Fibroblast of pulmonary artery (primary cell): ENCODE results near the gene GSS.

Experiments used
- DNase-seq: peaks from one replicate; pipeline ENCODE4 v3.0.0-alpha.2; 2010; ENCODE audit warnings: low read depth
- H3K4me3 ChIP-seq: replicated peaks from 2 replicates; pipeline ENCODE4 v1.5.1; 2011; ENCODE audit warnings: low read depth, mild to moderate bottlenecking, control low read depth, low read length, moderate library complexity
- TF ChIP-seq, protein P1 (sequence below): IDR thresholded peaks from 2 replicates; pipeline ENCODE4 v1.5.1; 2011; ENCODE audit warnings: mild to moderate bottlenecking, control low read depth, low read length, inconsistent platforms; ENCODE audit errors: missing control alignments

Gene GSS

DNA sequence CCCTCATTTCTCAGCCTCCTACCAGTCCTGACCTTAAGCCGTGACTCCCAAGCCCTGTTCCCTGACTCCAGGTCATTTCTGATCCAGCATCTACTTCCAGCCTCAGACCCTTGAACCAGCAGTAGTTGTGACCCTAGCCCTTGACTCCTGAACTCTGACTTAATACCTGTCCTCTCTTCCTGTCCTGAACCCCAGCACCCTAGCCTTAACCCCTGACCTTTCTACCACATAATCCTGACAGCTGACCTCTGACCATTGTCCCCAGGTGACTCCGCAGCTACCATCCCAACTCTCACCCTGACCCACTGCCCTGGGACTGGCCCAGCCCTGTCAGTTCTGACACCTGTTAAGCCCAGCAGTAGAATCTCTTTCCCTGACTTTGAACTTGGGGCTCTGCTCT, 42.2 kb upstream of the GSS start:
- H3K4me3 ChIP-seq: no peak overlapping the region
- TF ChIP-seq, protein P1, sequence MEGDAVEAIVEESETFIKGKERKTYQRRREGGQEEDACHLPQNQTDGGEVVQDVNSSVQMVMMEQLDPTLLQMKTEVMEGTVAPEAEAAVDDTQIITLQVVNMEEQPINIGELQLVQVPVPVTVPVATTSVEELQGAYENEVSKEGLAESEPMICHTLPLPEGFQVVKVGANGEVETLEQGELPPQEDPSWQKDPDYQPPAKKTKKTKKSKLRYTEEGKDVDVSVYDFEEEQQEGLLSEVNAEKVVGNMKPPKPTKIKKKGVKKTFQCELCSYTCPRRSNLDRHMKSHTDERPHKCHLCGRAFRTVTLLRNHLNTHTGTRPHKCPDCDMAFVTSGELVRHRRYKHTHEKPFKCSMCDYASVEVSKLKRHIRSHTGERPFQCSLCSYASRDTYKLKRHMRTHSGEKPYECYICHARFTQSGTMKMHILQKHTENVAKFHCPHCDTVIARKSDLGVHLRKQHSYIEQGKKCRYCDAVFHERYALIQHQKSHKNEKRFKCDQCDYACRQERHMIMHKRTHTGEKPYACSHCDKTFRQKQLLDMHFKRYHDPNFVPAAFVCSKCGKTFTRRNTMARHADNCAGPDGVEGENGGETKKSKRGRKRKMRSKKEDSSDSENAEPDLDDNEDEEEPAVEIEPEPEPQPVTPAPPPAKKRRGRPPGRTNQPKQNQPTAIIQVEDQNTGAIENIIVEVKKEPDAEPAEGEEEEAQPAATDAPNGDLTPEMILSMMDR: no peak

DNA sequence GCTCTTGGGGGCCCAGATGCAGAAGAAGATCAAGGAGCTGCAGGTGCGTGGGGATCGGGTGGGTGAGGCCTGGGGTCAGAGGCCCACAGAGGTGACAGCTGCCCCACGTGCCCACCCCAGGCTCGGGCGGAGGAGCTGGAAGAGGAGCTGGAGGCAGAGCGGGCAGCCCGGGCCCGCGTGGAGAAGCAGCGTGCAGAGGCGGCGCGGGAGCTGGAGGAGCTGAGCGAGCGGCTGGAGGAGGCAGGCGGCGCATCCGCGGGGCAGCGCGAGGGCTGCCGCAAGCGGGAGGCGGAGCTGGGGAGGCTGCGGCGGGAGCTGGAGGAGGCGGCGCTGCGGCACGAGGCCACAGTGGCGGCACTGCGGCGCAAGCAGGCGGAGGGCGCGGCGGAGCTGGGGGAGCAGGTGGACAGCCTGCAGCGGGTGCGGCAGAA, 41.5 kb upstream of the GSS start:
- no peak overlapping the region for H3K4me3 ChIP-seq
- DNase-seq: no peak
- TF ChIP-seq, protein P1: no peak

More for the DNA sequence above, 42.2 kb upstream of the GSS start:
- DNase-seq: no peak

DNA sequence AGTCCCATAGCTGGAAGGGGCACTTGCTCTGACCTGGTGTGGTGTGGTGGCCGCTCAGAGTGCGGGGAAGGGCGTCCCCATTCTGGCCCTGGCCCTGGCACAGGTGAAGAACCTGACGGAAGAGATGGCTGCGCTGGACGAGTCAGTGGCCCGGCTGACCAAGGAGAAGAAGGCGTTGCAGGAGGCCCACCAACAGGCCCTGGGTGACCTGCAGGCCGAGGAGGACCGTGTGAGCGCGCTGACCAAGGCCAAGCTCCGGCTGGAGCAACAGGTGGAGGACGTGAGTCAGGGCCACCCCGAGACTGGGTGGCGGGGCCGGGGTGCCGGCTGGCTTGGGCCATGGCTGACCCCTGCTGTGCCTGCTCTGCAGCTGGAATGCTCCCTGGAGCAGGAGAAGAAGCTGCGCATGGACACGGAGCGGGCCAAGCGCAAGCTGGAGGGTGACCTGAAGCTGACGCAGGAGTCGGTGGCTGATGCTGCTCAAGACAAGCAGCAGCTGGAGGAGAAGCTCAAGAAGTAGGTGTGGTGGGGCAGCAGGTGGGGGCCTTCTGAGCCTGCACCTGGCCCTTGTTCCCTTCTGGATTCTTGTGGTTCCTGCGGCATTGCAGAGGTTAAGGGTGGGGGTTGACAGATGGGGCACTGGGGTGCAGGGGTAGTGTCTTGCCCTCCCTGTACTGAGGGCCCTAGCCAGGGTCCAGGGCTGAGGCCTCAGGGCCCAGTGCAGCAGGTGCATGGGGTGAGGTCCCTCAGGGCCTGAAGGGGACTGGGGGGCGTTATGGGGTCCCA, 40.8 kb upstream of the GSS start:
- TF ChIP-seq, protein P1: no peak
- H3K4me3 ChIP-seq: no peak overlapping the region
- no peak for DNase-seq

DNA sequence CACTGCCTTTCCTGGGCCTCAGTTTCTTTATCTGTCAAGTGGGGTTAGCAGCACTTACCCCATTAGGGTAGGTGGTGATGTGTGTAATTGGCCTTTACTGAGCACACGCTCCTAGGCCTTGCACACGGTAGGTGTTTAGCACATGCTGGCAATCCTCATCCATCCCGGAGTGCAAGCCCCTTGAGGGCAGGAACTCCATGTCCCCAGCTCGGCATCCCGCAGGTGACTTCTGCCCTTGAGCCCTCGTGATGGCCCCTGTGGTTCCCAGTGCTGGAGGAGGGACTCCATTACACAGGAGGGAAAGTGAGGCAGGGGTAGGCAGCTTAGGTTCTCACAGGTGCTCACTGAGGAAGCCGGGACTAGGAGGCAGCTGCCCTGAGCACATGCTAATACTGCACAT, 40.1 kb upstream of the GSS start:
- TF ChIP-seq, protein P1: no peak
- H3K4me3 ChIP-seq: no peak overlapping the region
- no peak for DNase-seq

DNA sequence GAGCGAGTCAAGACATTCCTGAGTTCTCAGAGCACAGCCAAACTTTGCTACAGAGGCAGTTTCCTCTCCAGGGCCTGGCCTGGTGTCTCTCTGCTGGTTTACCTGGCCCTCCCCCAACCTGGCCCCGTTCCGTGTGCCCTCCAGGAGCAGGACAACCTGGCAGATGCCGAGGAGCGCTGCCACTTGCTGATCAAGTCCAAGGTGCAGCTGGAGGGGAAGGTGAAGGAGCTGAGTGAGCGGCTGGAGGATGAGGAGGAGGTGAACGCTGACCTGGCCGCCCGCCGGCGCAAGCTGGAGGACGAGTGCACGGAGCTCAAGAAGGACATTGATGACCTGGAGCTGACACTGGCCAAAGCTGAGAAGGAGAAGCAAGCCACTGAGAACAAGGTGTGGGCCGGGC, 39.6 kb upstream of the GSS start:
- DNase-seq: no peak
- H3K4me3 ChIP-seq: no peak overlapping the region
- TF ChIP-seq, protein P1: no peak

DNA sequence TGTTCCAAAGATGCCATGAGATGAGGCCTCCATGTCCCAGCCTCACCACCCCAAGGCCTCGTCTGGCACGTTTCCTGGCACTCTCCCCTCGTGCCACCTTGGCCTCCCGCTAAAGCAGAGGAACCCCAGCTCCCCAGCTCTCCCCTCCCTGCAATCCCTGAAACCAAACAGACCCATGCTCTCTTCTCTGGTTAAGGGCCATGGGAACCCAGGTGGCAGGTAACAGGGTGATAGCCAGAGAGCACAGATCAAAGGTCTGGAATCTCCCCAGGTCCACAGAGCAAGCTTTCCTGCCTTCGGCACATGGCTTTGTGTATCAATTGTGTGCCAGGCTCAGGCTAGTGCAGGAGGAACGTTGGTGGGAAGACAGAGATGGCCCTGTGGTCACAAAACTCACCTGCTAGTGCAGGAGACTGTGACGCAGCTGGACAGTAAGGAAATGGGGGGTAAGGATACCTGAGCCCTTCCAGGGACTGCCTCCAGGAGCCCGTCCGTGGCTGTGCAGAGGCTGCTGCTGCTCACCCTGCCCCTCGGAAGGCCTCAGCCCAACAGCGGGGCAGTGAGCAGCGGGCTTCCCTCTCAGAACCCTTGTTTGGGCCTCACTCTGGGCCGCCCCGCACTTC, 39.0 kb upstream of the GSS start:
- TF ChIP-seq, protein P1: no peak
- DNase-seq: no peak
- no peak overlapping the region for H3K4me3 ChIP-seq

DNA sequence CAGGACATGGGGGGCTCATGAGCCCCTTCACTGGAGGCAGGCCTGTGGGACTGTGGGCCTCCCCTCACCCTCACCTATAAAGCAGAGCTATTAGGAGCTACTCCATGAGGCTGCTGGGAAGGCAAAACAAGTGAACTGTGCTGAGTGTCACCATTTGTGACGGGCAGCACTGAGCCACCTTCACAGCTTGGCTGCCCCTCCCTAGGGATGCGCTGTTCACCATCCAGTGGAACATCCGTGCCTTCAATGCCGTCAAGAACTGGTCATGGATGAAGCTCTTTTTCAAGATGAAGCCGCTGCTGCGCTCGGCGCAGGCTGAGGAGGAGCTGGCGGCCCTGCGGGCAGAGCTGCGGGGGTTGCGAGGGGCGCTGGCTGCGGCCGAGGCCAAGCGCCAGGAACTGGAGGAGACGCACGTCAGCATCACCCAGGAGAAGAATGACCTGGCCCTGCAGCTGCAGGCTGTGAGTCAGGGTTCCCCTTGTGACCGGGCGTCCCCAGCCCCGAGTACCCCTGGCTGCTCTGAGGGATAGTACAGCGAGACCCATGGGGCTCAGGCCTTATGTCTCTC, 38.4 kb upstream of the GSS start:
- no peak overlapping the region for H3K4me3 ChIP-seq
- TF ChIP-seq, protein P1: no peak
- DNase-seq: no peak
